ENCODE results near the gene LARP4.

LARP4 gene

DNA sequence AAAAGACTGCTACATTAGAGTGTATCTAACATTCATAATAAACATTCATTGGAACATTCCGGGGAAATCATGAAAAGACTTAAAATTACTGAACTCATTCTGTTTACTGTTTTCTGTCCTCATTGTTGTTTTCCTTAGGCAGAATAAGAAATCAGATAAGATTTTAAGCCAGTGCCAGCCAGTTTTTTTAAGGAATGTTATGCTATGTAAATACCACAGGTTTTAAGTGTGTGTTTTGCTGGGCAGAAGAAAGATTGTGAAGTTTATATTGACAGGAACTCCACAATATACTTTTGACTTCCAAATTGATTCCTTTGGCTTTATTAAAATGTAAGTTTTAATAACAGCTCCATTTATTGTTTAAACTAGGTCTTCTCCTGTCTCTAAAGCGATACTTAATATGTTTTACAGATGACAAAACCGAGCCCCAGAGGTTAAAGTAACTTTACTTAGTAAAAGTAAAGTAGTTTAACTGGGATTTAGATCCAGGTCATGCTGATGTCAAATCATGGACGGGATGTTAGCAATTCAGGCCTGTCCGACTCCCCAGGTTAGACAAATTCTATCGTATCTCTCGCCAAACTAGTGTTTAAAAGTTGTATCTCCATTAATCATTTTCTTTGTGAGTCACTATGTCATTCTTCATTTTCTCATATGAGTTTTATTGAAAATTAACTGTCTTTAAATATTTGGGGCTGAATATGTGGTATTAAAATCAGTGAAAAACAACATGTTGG lies 1.7 kb downstream of the LARP4 start:
- peaks cover 0 to 28% (median 14%) of the 10 kb centered on the region in 4 donors for H3K4me1 ChIP-seq
- peak overlapping the region; percentile 87 to 89 for H3K27ac ChIP-seq
- H3K27me3 ChIP-seq: no peaks in the 10 kb centered on the region
- TF ChIP-seq, protein P1, sequence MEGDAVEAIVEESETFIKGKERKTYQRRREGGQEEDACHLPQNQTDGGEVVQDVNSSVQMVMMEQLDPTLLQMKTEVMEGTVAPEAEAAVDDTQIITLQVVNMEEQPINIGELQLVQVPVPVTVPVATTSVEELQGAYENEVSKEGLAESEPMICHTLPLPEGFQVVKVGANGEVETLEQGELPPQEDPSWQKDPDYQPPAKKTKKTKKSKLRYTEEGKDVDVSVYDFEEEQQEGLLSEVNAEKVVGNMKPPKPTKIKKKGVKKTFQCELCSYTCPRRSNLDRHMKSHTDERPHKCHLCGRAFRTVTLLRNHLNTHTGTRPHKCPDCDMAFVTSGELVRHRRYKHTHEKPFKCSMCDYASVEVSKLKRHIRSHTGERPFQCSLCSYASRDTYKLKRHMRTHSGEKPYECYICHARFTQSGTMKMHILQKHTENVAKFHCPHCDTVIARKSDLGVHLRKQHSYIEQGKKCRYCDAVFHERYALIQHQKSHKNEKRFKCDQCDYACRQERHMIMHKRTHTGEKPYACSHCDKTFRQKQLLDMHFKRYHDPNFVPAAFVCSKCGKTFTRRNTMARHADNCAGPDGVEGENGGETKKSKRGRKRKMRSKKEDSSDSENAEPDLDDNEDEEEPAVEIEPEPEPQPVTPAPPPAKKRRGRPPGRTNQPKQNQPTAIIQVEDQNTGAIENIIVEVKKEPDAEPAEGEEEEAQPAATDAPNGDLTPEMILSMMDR (IDR thresholded peaks at IDR 0.05): no peak
- intact Hi-C loops (cut with DNase I; ENCODE audit: low total_unique reads): no loop called here
- H3K36me3 ChIP-seq: no peaks in the 10 kb centered on the region
- no peaks in the 10 kb centered on the region for H3K9me3 ChIP-seq
- H3K4me3 ChIP-seq: peak overlapping the region; percentile 78 to 83
- DNase-seq: no peak

DNA sequence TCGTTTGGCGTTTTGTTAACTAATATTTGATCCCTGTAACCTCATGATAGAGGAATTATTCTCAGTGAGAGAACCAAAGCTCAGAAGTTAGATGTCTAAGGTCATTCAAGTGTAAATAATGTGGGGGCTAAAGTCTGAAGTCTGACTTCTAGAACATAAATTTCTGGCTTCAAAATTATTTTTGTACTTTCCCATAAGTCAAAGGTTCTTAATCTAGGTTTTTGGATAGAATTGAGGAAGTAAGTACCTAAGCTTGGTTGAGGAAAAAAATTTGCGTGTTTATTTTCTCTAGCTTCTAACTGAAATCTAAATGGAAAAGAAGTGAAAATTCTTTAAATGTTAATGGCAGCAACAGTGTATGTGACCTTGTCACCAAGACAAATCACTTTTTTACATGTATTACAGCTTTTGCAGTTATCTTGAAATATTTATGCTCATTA lies 2.3 kb downstream of the LARP4 start:
- H3K4me1 ChIP-seq: peaks cover 0 to 28% (median 14%) of the 10 kb centered on the region in 4 donors
- no peaks in the 10 kb centered on the region for H3K27me3 ChIP-seq
- TF ChIP-seq, protein P1 (IDR thresholded peaks at IDR 0.05): no peak
- no peaks in the 10 kb centered on the region for H3K9me3 ChIP-seq
- no peaks in the 10 kb centered on the region for H3K36me3 ChIP-seq
- intact Hi-C loops (cut with DNase I; ENCODE audit: low total_unique reads): no loop called here
- peak overlapping the region; percentile 87 to 89 for H3K27ac ChIP-seq
- H3K4me3 ChIP-seq: peak overlapping the region; percentile 78 to 83
- no peak for DNase-seq

DNA sequence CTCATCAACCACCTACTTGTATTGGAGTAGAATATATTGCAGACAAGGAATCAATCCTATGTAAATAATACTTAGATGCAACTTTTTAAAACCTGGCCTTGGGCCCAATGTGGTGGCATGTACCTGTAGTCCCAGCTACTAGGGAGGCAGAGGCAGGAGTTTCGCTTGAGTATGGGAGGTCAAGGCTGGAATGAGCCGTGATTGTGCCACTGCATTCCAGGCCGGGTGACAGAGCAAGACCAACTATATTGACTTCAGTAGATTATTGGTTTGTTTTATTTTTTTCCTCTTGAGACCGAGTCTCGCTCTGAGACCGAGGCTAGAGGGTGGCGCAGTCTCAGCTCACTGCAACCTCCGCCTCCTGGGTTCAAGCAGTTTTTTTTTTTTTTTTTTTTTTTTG lies 3.6 kb downstream of the LARP4 start:
- Histone ChIP-seq H3K9me3 (no peaks in the 10 kb centered on the region), H3K27me3 (no peaks in the 10 kb centered on the region), H3K4me1 (peaks cover 0 to 28% (median 14%) of the 10 kb centered on the region in 4 donors), H3K36me3 (peaks cover 0 to 3% (median 0%) of the 10 kb centered on the region in 3 donors), H3K4me3 (no peak overlapping the region), H3K27ac (no peak overlapping the region)
- DNase-seq: no peak
- TF ChIP-seq, protein P1 (IDR thresholded peaks at IDR 0.05): no peak
- intact Hi-C loops (cut with DNase I; ENCODE audit: low total_unique reads): no loop called here

DNA sequence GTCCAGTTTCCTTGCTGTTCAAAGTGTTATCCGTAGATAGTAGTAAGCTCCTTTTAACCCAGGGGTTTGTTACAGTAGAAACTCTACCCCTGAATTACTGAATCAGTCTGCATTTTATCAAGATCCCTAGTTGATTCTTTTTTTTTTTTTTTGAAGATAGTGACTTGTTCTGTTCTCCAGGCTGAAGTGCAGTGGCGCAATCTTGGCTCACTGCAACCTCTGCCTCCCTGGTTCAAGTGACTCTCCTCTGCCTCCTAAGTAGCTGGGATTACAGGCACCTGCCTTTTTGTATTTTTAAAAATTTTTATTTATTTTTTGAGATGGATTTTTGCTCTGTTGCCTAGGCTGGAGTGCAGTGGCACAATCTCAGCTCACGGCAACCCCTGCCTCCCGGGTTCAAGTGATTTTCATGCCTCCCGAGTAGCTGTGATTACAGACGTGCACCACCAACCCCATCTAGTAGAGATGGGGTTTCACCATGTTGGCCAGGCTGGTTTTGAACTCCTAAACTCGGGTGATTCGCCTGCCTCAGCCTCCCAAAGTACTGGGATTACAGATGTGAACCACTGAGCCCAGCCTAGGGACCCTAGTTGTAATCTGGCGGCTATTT lies 10.5 kb downstream of the LARP4 start:
- no peak overlapping the region for H3K27ac ChIP-seq
- intact Hi-C loops (cut with DNase I; ENCODE audit: low total_unique reads): no loop called here
- H3K36me3 ChIP-seq: peaks cover 0 to 4% (median 3%) of the 10 kb centered on the region in 3 donors
- no peaks in the 10 kb centered on the region for H3K9me3 ChIP-seq
- H3K4me3 ChIP-seq: no peak overlapping the region
- H3K4me1 ChIP-seq: no peaks in the 10 kb centered on the region
- TF ChIP-seq, protein P1 (IDR thresholded peaks at IDR 0.05): no peak
- DNase-seq: no peak
- H3K27me3 ChIP-seq: no peaks in the 10 kb centered on the region

DNA sequence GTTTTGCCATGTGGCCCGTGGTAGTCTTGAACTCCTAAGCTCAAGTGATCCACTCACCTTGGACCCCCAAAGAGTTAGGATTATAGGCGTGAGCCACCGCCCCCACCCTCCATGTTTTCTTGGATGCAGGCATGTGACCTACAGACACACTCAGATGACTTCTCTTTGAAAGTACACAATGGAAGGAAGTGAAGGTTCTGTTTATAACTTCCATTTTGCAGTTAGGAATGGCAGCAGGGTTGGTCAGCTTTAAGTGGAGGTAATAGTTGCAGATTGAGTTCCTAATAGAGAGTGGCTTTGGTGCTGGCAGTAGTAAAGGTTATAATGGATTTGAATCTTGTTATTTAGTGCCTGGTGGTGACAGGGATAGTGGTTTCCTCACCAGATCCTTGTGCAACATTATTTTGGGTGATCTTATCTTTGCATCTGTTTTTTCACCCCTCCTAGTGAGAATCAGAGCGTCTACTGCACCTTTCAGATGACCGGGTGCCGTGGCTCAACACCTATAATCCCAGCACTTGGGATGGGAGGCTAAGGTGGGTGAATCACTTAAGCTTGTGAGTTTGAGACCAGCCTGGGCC lies 15.3 kb downstream of the LARP4 start:
- no peak overlapping the region for H3K27ac ChIP-seq
- H3K4me1 ChIP-seq: no peaks in the 10 kb centered on the region
- no peak for DNase-seq
- TF ChIP-seq, protein P1 (IDR thresholded peaks at IDR 0.05): no peak
- no peak overlapping the region for H3K4me3 ChIP-seq
- peaks cover 5 to 10% (median 10%) of the 10 kb centered on the region in 3 donors for H3K36me3 ChIP-seq
- intact Hi-C loops (cut with DNase I; ENCODE audit: low total_unique reads): no loop called here
- no peaks in the 10 kb centered on the region for H3K27me3 ChIP-seq
- no peaks in the 10 kb centered on the region for H3K9me3 ChIP-seq
